GM12878 (cell line): ENCODE measurements around the gene ASIC3.

Source experiments
- CBFB ChIP-seq: IDR thresholded peaks from 2 replicates; pipeline ENCODE4 v1.6.1; 2016; ENCODE audit warnings: antibody characterized with exemption, low read depth
- EP300 ChIP-seq, 2 experiments: fragments of 150-350 bp in 1 of 2; IDR thresholded peaks; 2 replicates each; pipeline ENCODE4 v1.6.1; 2011 to 2012; ENCODE audit warnings: low read depth in 2 of 2, low read length in 2 of 2, borderline replicate concordance in 1 of 2, improper control_type of control experiment in 1 of 2, inconsistent platforms in 1 of 2; ENCODE audit not compliant: control insufficient read depth in 1 of 2
- EZH2 ChIP-seq: IDR thresholded peaks from 2 replicates; pipeline ENCODE4 v1.6.1; 2012; ENCODE audit warnings: low read depth, mild to moderate bottlenecking, control low read depth, inconsistent platforms, low read length, borderline replicate concordance; ENCODE audit not compliant: control insufficient read depth
- HDAC2 ChIP-seq: fragments of 200-600 bp; sonication (generic); IDR thresholded peaks from 2 replicates; pipeline ENCODE4 v1.6.1; 2017
- NR2C2 ChIP-seq: IDR thresholded peaks from 2 replicates; pipeline ENCODE4 v1.6.1; 2011; ENCODE audit warnings: borderline replicate concordance, low read depth; ENCODE audit not compliant: control insufficient read depth, insufficient read length
- PAX8 ChIP-seq: fragments of 450-650 bp; IDR thresholded peaks from 2 replicates; pipeline ENCODE4 v1.6.1; 2017; ENCODE audit warnings: mild to moderate bottlenecking, moderate library complexity
- POLR2AphosphoS2 ChIP-seq: IDR thresholded peaks from 2 replicates; pipeline ENCODE4 v1.6.1; 2011; ENCODE audit warnings: low read depth, mild to moderate bottlenecking, low read length, improper control_type of control experiment, moderate library complexity
- SKIL ChIP-seq: fragments of 450-650 bp; IDR thresholded peaks from 2 replicates; pipeline ENCODE4 v1.6.1; 2017; ENCODE audit warnings: mild to moderate bottlenecking, low read depth, inconsistent platforms; ENCODE audit not compliant: poor library complexity, severe bottlenecking
- SMC3 ChIP-seq: IDR thresholded peaks from 2 replicates; pipeline ENCODE4 v1.6.1; 2011; ENCODE audit warnings: low read length, improper control_type of control experiment, borderline replicate concordance
- TF ChIP-seq, protein P1 (sequence below): fragments of 450-650 bp; formaldehyde crosslinking; IDR thresholded peaks from 2 replicates; pipeline ENCODE4 v1.4.0; 2022; ENCODE audit warnings: mild to moderate bottlenecking, moderate library complexity

DNA sequence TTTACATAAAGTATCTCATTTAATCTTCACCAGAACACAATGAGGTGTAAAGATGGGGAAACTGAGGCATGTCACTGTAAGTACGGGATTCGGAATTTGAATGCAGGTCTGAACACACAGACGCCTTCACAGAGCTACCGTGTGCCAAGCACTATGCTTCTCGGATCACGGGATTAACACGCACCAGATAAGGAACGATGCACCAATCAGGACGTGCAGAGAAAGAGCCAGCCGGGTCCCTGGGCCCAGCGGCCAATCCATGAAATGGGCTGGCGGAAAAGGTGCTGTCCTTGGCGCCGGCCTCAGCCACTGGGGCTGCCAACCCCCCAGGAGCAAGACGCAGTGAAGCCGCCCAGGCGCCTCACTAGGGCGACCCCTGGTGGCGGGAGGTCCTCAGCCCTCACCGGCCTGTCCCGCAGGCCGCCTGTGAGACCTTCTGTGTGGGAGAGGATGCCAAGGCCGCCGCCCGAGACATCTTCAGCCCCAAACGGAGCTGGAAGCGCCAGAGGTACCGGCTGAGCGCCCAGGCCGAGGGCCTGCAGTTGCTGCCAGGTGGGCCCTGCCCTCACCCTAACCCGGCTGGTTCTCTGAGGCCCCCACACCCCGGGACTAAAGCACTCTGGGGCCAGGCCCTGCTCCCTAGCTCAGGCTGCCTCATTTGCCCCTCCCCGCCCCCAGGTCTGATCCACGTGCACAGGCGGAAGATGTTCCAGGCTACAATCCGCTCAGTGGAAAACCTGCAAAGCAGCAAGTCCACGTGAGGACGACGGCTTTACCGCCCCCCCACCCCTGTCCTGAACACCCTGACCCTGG is 39.6 kb upstream of the ASIC3 start:
- TF ChIP-seq POLR2AphosphoS2: no peak
- TF ChIP-seq HDAC2: no peak
- TF ChIP-seq SMC3: peak; percentile 49; the same call in 1 of the 2 replicates
- TF ChIP-seq EZH2: no peak
- no peak for TF ChIP-seq CBFB
- TF ChIP-seq, protein P1, sequence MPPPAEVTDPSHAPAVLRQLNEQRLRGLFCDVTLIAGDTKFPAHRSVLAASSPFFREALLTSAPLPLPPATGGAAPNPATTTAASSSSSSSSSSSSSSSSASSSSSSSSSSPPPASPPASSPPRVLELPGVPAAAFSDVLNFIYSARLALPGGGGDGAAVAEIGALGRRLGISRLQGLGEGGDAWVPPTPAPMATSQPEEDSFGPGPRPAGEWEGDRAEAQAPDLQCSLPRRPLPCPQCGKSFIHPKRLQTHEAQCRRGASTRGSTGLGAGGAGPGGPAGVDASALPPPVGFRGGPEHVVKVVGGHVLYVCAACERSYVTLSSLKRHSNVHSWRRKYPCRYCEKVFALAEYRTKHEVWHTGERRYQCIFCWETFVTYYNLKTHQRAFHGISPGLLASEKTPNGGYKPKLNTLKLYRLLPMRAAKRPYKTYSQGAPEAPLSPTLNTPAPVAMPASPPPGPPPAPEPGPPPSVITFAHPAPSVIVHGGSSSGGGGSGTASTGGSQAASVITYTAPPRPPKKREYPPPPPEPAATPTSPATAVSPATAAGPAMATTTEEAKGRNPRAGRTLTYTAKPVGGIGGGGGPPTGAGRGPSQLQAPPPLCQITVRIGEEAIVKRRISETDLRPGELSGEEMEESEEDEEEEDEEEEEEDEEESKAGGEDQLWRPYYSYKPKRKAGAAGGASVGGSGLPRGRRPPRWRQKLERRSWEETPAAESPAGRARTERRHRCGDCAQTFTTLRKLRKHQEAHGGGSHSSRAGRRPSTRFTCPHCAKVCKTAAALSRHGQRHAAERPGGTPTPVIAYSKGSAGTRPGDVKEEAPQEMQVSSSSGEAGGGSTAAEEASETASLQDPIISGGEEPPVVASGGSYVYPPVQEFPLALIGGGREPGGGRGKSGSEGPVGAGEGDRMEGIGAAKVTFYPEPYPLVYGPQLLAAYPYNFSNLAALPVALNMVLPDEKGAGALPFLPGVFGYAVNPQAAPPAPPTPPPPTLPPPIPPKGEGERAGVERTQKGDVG (CRISPR knock-in tag): no peak
- no peak for TF ChIP-seq PAX8
- TF ChIP-seq SKIL: no peak
- TF ChIP-seq NR2C2: no peak
- TF ChIP-seq EP300 (IDR thresholded peaks at IDR 0.05; ENCODE audit: borderline replicate concordance in 1 of 2, control insufficient read depth in 1 of 2, low read depth in 2 of 2, low read length in 2 of 2): 0 out of 4 replicates have a peak, but pooled peaks of 1 of the 2 experiments have one; percentile 19
